Activated CD8-positive, alpha-beta memory T cell treated with anti-CD3 and anti-CD28 coated beads, Interleukin-2, amount 50 U/mL, for 24 hours (primary cell): Measurements from ENCODE around the gene FES.
"Not testable (repeated sequence)": the region's sequence is repeated elsewhere in the genome, so short reads cannot be mapped to it uniquely, and the experiment has no call there.

ENCODE experiments used
- DNase-seq: peaks from one replicate; pipeline ENCODE4 v3.0.0-alpha.2; 2020; ENCODE audit errors: extremely low read depth

FES gene

DNA sequence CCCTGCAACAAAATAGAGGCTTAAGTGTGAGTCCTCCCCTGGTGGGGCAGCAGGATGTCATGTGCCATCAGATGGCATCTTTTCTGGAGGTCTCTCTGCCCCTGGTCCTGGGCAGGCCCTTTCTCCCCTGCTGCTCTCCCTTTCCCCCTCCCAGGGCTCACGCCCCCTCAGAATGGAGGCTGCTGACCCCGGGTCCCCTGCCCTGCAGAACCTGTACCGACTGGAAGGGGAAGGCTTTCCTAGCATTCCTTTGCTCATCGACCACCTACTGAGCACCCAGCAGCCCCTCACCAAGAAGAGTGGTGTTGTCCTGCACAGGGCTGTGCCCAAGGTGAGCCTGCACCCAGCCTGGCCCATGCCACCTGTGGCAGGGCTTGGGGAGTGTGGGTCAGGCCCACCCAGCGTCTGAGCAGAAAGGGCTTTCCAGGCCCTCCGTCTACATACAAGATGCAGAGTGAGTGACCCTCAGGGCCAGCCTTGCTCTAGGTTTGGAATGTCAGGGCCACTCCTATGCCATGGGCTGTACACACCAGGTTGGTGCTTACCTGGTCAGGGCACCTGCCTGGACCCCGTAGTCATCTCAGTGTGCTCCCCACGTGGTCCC is 7.1 kb downstream of the FES start:
- no peak for DNase-seq

DNA sequence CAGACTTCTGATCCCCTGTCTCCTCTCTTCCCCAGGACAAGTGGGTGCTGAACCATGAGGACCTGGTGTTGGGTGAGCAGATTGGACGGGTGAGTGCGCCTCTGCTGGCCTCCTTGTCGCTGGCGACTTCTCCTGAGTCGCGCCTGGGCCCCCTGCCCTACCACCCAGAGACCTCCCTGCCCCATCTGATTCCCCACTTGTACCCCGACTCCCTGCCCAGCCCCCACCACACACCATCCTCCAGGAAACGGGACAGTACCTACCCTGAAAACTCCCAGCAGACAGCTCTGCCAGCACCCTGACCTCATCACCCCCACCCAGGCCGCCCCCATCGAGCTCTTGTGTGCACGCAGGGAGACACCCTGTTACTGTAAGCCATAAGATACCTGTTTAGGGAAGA is 7.7 kb downstream of the FES start:
- DNase-seq: no peak

DNA sequence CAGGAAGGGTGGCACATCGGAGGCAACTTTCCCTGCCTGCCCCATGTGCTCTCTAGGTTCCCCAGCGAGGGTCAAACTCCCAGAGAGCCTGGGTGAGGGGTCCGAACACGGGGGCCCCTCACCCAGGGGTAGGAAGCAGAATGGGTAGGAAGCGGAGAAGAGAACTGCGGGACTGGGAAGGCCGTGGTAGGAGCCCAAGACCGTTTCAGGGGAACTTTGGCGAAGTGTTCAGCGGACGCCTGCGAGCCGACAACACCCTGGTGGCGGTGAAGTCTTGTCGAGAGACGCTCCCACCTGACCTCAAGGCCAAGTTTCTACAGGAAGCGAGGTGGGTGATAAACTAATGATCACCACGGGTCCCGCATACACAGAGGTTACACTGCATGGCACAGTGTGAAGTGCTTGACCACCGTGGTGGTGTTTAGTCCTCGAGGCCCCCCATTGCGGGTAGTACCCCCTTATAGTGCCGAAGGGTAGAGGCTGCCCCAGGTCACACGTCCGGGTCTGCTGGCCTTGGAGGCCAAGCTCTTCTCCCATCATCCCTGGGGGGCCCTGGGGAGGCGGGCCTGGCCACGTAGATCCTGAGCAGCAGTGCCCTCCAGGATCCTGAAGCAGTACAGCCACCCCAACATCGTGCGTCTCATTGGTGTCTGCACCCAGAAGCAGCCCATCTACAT is 8.3 kb downstream of the FES start:
- DNase-seq: no peak

DNA sequence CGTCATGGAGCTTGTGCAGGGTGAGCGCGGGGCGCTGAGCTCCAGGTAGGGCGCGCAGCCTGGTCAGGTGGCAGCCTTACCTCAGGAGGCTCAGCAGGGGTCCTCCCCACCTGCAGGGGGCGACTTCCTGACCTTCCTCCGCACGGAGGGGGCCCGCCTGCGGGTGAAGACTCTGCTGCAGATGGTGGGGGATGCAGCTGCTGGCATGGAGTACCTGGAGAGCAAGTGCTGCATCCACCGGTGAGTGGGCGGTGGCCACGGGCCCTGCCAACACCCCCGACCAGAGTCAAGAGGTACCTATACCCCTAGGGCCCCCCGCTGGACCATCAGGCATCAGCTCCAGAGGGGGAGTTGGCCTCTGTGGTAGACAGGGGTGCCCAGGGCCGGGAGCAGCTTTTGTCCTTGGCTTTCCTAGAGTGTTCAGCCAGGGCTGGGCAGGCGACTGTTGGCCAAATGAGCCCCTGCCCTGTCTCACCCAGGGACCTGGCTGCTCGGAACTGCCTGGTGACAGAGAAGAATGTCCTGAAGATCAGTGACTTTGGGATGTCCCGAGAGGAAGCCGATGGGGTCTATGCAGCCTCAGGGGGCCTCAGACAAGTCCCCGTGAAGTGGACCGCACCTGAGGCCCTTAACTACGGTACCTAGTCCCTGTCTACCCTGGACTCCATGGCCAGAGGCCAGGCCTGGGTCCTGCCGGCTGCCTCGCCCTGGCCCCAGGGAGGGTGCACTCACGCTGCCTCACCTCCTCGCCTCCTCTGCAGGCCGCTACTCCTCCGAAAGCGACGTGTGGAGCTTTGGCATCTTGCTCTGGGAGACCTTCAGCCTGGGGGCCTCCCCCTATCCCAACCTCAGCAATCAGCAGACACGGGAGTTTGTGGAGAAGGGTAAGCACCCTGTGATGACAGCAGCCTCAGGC is 9.1 kb downstream of the FES start:
- DNase-seq: no peak

- no peak for DNase-seq
Measured at GRCh38 chr15:90895571-90896117, 11.3 kb downstream of the FES start.

- not testable (repeated sequence) for DNase-seq
Measured at GRCh38 chr15:90897131-90897655, 12.9 kb downstream of the FES start.

DNA sequence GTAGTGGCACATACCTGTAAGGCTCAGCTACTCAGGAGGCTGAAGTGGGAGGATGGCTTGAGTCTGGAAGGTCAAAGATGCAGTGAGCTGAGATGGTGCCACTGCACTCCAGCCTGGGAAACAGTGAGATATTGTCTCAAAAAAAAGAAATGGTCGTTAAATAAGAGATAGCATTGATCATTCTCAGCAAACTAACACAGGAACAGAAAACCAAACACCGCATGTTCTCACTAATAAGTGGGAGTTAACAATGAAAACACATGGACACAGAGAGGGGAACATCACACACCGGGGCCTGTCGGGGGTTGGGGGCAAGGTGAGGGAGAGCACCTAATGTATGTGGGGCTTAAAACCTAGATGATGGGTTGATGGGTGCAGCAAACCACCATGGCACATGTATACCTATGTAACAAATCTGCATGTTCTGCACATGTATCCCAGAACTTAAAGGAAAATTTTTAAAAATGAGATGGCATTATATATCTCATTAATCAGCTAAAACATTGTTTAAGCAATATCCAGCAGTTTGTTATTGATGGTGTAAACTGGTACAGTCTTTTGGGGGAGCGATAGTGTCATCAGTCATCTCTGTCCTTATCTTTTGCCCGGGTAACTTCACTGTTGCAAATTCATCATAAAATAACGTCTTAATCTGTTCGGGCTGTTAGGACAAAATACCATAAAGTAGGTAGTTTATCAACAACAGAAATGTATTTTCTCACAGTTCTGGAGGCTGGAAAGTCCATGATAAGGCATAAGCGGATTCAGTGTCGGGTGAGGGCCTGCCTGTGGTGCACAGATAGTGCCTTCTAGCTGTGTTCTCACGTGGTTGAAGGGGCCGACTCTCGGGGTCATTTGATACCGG is 17.1 kb downstream of the FES start:
- no peak for DNase-seq

- DNase-seq: peak; percentile 34
Measured at GRCh38 chr15:90902040-90902839, 17.9 kb downstream of the FES start.

GRCh38 chr15:90902840-90903732 is 18.8 kb downstream of the FES start, which contains the start of gene MAN2A2:
TSS of gene MAN2A2 (plus strand) at chr15:90903302. CDS start at chr15:90904208, 906 bp downstream.
- DNase-seq: peak; percentile 39

GRCh38 chr15:90903733-90904536 is 19.6 kb downstream of the FES start:
- no peak for DNase-seq

DNA sequence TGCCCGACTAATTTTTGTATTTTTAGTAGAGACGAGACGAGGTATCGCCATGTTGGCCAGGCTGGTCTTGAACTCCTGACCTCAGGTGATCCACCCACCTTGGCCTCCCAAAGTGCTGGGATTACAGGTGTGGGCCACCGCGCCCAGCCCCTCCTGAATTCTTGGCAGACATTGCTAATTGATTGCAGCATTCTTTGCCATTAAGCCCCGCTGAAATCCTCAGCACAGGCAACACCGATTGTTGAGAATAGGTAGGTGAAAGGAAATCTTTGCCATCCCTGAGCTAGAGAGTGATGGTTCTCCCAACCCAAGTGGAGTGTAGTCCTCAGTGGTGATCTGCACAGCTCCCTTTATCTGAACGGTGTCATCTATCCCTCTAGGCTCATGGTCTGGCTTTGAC is 20.4 kb downstream of the FES start:
- no peak for DNase-seq

- no peak for DNase-seq
Measured at GRCh38 chr15:90905306-90906180, 21.2 kb downstream of the FES start.

GRCh38 chr15:90906181-90906849 is 22.0 kb downstream of the FES start:
- DNase-seq: no peak

GRCh38 chr15:90907051-90907660 is 22.9 kb downstream of the FES start:
- DNase-seq: no peak

- DNase-seq: no peak
Measured at GRCh38 chr15:90907838-90908507, 23.7 kb downstream of the FES start.

DNA sequence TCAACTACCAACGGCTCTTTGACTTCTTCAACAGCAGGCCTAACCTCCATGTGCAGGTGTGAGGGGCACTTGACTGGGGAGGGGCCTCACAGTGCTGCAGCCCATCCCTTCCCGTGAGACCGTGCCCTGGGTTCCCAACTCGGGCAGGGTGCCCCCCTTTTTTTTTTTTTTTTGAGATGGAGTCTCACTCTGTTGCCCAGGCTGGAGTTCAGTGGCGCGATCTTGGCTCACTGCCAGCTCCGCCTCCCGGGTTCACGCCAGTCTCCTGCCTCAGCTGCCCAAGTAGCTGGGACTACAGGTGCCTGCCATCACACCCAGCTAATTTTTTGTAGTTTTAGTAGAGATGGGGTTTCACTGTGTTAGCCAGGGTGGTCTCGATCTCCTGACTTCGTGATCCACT is 25.1 kb downstream of the FES start:
- DNase-seq: not testable (repeated sequence)
